SH-SY5Y (cell line): ENCODE measurements around the gene GPX2.

Experiments used
- GATA2 ChIP-seq: IDR thresholded peaks from 2 replicates; pipeline ENCODE4 v1.6.1; 2011; ENCODE audit warnings: mild to moderate bottlenecking, low read depth, low read length
- GATA3 ChIP-seq: IDR thresholded peaks from 2 replicates; pipeline ENCODE4 v1.6.1; 2011; ENCODE audit warnings: low read depth, mild to moderate bottlenecking, low read length, moderate library complexity

DNA sequence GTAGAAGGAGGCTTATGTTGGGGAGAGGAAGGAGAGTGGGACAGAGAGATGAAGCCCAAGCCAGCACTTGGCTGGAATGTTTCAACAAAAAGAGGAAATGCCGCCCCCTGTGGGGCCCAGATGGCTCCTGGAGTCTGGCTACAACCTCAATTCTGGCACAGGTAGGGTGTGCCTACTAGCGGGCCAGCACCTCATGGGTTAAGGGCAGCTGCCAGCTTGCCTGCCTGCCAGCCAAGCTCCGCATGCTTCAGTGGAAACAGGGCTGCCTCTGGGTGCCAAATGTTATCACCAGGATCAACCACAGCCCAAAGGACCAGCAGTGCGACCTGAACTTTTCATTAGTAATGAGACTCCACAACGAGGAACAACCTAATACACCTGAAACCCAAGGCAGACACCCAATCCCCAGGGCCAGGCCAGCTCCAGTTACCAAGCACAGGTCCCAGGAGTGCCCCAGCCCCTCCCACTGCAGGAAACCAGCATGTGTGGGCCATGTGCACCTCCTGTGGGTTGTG lies 18.3 kb upstream of the GPX2 start:
- TF ChIP-seq GATA2 (peak; percentile 68), GATA3 (no peak)
